Osteocyte (in vitro differentiated cells): Measurements from ENCODE around the gene GNGT1. TPM values are rescaled to one million over a fixed set of nuclear protein-coding genes. Genes with fewer than 3 reads are reported as not detected.

Experiments used
- DNase-seq: peaks from one replicate; pipeline ENCODE4 v3.0.0; 2021; ENCODE audit warnings: mixed read lengths; ENCODE audit not compliant: unreplicated experiment; ENCODE audit errors: extremely low spot score
- H3K27ac Mint-ChIP-seq: one replicate; pipeline ENCODE4 v1.8.0; 2021; ENCODE audit warnings: mild to moderate bottlenecking, mixed read lengths; ENCODE audit not compliant: unreplicated experiment
- H3K27me3 Mint-ChIP-seq: one replicate; pipeline ENCODE4 v1.8.0; 2021; ENCODE audit warnings: mixed read lengths; ENCODE audit not compliant: unreplicated experiment
- H3K36me3 Mint-ChIP-seq: one replicate; pipeline ENCODE4 v1.8.0; 2021; ENCODE audit warnings: mixed read lengths; ENCODE audit not compliant: unreplicated experiment
- H3K4me1 Mint-ChIP-seq: one replicate; pipeline ENCODE4 v1.8.0; 2021; ENCODE audit warnings: mixed read lengths; ENCODE audit not compliant: unreplicated experiment
- H3K4me3 Mint-ChIP-seq: one replicate; pipeline ENCODE4 v1.8.0; 2021; ENCODE audit warnings: mild to moderate bottlenecking, moderate library complexity, mixed read lengths; ENCODE audit not compliant: unreplicated experiment
- H3K9me3 Mint-ChIP-seq: one replicate; pipeline ENCODE4 v1.8.0; 2021; ENCODE audit warnings: mixed read lengths; ENCODE audit not compliant: unreplicated experiment
- CTCF ChIP-seq: fragments of 200-600 bp; sonication (generic); IDR thresholded peaks from 2 replicates; pipeline ENCODE4 v1.5.0; 2021; ENCODE audit warnings: antibody characterized with exemption, mild to moderate bottlenecking, moderate library complexity
- total RNA-seq: library from RNA; stranded (reverse); gene quantifications from 2 replicates; pipeline ENCODE4 v1.2.1, GENCODE V29; 2021

Gene GNGT1
- total RNA-seq, 1 donor from 2014 or later, result not detected

- H3K4me3 Mint-ChIP-seq, result peak within 1 kb of the TSS; percentile 94
These were observed 15.5 kb downstream of the GNGT1 start, which contains the start of gene GNG11 for GRCh38 chr7:93921607-93922566. Gene GNG11, plus strand, starts transcription at chr7:93921735. Its CDS starts 403 bp downstream, at chr7:93922138.

GRCh38 chr7:93923296-93923695, 16.9 kb downstream of the GNGT1 start:
- H3K9me3 Mint-ChIP-seq, result no peaks in the 10 kb centered on the region
- H3K36me3 Mint-ChIP-seq, result peaks cover 34% of the 10 kb centered on the region
- no peaks in the 10 kb centered on the region for H3K27me3 Mint-ChIP-seq
- H3K27ac Mint-ChIP-seq, result peak overlapping the region; percentile 97
- H3K4me3 Mint-ChIP-seq, result peak overlapping the region; percentile 94
- no peak for TF ChIP-seq CTCF
- DNase-seq, result no peak
- H3K4me1 Mint-ChIP-seq, result peaks cover 44% of the 10 kb centered on the region

More at GRCh38 chr7:93921607-93922566, 15.5 kb downstream of the GNGT1 start, which contains the start of gene GNG11:
- TF ChIP-seq CTCF, result no peak
- Mint-ChIP-seq H3K9me3 (no peaks in the 10 kb centered on the region), H3K36me3 (peaks cover 24% of the 10 kb centered on the region), H3K27ac (peak within 1 kb of the TSS; percentile 97), H3K4me1 (peaks cover 43% of the 10 kb centered on the region), H3K27me3 (no peaks in the 10 kb centered on the region)
- DNase-seq, result peak; percentile 91

GRCh38 chr7:93923942-93924341, 17.6 kb downstream of the GNGT1 start:
- DNase-seq, result no peak
- H3K27ac Mint-ChIP-seq, result peak overlapping the region; percentile 97
- H3K4me1 Mint-ChIP-seq, result peaks cover 44% of the 10 kb centered on the region
- peaks cover 35% of the 10 kb centered on the region for H3K36me3 Mint-ChIP-seq
- no peaks in the 10 kb centered on the region for H3K9me3 Mint-ChIP-seq
- peak overlapping the region; percentile 94 for H3K4me3 Mint-ChIP-seq
- no peaks in the 10 kb centered on the region for H3K27me3 Mint-ChIP-seq
- no peak for TF ChIP-seq CTCF

- Mint-ChIP-seq H3K27ac (no peak overlapping the region), H3K9me3 (no peaks in the 10 kb centered on the region), H3K27me3 (no peaks in the 10 kb centered on the region), H3K4me1 (peaks cover 28% of the 10 kb centered on the region), H3K36me3 (peaks cover 37% of the 10 kb centered on the region), H3K4me3 (no peak overlapping the region)
- no peak for DNase-seq
- TF ChIP-seq CTCF, result no peak
These were observed 20.4 kb downstream of the GNGT1 start for GRCh38 chr7:93926800-93927199.

GRCh38 chr7:93927585-93927984, 21.2 kb downstream of the GNGT1 start:
- Mint-ChIP-seq H3K4me3 (no peak overlapping the region), H3K4me1 (peaks cover 28% of the 10 kb centered on the region), H3K27me3 (no peaks in the 10 kb centered on the region), H3K36me3 (peaks cover 37% of the 10 kb centered on the region), H3K27ac (no peak overlapping the region), H3K9me3 (no peaks in the 10 kb centered on the region)
- no peak for DNase-seq
- TF ChIP-seq CTCF, result no peak
